HepG2 (cell line): ENCODE results near the gene CCNI2.

Experiments
- HOXA7 ChIP-seq: sonication (generic); formaldehyde crosslinking; IDR thresholded peaks from 2 replicates; pipeline ENCODE4 v1.8.1; 2022; ENCODE audit warnings: mild to moderate bottlenecking, missing genetic modification reagents, moderate library complexity
- NFE2L2 ChIP-seq: fragments of 150-350 bp; IDR thresholded peaks from 2 replicates; pipeline ENCODE4 v1.6.1; 2014; ENCODE audit warnings: low read length
- NFIC ChIP-seq: IDR thresholded peaks from 2 replicates; pipeline ENCODE4 v1.6.1; 2012; ENCODE audit warnings: mild to moderate bottlenecking, low read length, inconsistent platforms
- PHF20 ChIP-seq: sonication (generic); formaldehyde crosslinking; IDR thresholded peaks from 2 replicates; pipeline ENCODE4 v1.5.0; 2020; ENCODE audit warnings: mild to moderate bottlenecking, missing genetic modification reagents
- SAFB2 ChIP-seq: sonication (generic); formaldehyde crosslinking; IDR thresholded peaks from 2 replicates; pipeline ENCODE4 v1.5.1; 2020; ENCODE audit warnings: missing genetic modification reagents, low read depth, mild to moderate bottlenecking, borderline replicate concordance
- TARDBP ChIP-seq: sonication (generic); formaldehyde crosslinking; IDR thresholded peaks from 2 replicates; pipeline ENCODE4 v1.8.0; 2022; ENCODE audit warnings: mild to moderate bottlenecking, missing genetic modification reagents
- ZMYM2 ChIP-seq: sonication (generic); formaldehyde crosslinking; IDR thresholded peaks from 2 replicates; pipeline ENCODE4 v1.8.0; 2022; ENCODE audit warnings: mild to moderate bottlenecking, missing genetic modification reagents
- ZNF678 ChIP-seq: sonication (generic); formaldehyde crosslinking; IDR thresholded peaks from 2 replicates; pipeline ENCODE4 v1.4.0; 2020; ENCODE audit warnings: mild to moderate bottlenecking, missing genetic modification reagents
- TF ChIP-seq, protein P1 (sequence below), 2 experiments: IDR thresholded peaks; 2 replicates each; pipeline ENCODE4 v1.6.1; 2011 to 2012; ENCODE audit warnings: low read length in 2 of 2, borderline replicate concordance in 1 of 2, low read depth in 1 of 2, mild to moderate bottlenecking in 1 of 2, moderate library complexity in 1 of 2
- TF ChIP-seq, protein P2 (sequence below): sonication (generic); formaldehyde crosslinking; IDR thresholded peaks from 2 replicates; pipeline ENCODE4 v1.5.0; 2020; ENCODE audit warnings: mild to moderate bottlenecking, missing genetic modification reagents, moderate library complexity

DNA sequence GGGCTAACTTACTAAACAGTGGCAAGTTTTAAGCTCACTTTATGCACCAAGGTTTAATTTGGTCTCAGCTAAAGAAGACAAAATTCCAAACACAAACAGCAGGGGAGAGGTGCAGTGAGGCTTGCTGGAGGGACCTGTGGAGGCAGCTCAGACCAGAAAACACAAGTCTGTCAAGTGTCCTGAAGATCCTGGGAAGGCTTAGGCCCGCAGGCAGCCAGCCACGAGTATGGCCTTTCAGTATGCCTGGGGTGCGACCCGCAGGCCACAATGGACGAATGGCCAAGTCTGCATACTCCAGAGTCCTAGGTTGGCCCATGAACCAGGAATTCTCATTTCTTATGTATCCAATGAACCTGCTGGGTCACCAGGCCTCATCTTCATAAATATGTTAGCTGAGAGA is 9.3 kb downstream of the CCNI2 start:
- TF ChIP-seq HOXA7 (no peak), NFIC (no peak), TARDBP (CRISPR knock-in tag) (no peak), NFE2L2 (no peak), PHF20 (CRISPR knock-in tag) (no peak), ZNF678 (CRISPR knock-in tag) (no peak), SAFB2 (CRISPR knock-in tag) (no peak), ZMYM2 (no peak)
- TF ChIP-seq, protein P1, sequence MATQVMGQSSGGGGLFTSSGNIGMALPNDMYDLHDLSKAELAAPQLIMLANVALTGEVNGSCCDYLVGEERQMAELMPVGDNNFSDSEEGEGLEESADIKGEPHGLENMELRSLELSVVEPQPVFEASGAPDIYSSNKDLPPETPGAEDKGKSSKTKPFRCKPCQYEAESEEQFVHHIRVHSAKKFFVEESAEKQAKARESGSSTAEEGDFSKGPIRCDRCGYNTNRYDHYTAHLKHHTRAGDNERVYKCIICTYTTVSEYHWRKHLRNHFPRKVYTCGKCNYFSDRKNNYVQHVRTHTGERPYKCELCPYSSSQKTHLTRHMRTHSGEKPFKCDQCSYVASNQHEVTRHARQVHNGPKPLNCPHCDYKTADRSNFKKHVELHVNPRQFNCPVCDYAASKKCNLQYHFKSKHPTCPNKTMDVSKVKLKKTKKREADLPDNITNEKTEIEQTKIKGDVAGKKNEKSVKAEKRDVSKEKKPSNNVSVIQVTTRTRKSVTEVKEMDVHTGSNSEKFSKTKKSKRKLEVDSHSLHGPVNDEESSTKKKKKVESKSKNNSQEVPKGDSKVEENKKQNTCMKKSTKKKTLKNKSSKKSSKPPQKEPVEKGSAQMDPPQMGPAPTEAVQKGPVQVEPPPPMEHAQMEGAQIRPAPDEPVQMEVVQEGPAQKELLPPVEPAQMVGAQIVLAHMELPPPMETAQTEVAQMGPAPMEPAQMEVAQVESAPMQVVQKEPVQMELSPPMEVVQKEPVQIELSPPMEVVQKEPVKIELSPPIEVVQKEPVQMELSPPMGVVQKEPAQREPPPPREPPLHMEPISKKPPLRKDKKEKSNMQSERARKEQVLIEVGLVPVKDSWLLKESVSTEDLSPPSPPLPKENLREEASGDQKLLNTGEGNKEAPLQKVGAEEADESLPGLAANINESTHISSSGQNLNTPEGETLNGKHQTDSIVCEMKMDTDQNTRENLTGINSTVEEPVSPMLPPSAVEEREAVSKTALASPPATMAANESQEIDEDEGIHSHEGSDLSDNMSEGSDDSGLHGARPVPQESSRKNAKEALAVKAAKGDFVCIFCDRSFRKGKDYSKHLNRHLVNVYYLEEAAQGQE (IDR thresholded peaks at IDR 0.05; ENCODE audit: borderline replicate concordance in 1 of 2, low read depth in 1 of 2, low read length in 2 of 2), result no peak
- TF ChIP-seq, protein P2, sequence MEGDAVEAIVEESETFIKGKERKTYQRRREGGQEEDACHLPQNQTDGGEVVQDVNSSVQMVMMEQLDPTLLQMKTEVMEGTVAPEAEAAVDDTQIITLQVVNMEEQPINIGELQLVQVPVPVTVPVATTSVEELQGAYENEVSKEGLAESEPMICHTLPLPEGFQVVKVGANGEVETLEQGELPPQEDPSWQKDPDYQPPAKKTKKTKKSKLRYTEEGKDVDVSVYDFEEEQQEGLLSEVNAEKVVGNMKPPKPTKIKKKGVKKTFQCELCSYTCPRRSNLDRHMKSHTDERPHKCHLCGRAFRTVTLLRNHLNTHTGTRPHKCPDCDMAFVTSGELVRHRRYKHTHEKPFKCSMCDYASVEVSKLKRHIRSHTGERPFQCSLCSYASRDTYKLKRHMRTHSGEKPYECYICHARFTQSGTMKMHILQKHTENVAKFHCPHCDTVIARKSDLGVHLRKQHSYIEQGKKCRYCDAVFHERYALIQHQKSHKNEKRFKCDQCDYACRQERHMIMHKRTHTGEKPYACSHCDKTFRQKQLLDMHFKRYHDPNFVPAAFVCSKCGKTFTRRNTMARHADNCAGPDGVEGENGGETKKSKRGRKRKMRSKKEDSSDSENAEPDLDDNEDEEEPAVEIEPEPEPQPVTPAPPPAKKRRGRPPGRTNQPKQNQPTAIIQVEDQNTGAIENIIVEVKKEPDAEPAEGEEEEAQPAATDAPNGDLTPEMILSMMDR (CRISPR knock-in tag), result no peak
